Hematopoietic multipotent progenitor cell treated with erythropoietin and hydrocortisone succinate and interleukin-3 and kit ligand, for 15 days (in vitro differentiated cells): ENCODE measurements around the gene DDIT3.

ENCODE experiments used
- DNase-seq: peaks from one replicate; pipeline ENCODE4 v3.0.0-alpha.2; 2015; ENCODE audit warnings: low spot score

Gene DDIT3

GRCh38 chr12:57467212-57467874, 53.0 kb downstream of the DDIT3 start:
- no peak for DNase-seq
